ENCODE results near the gene FUOM. TPM values are rescaled to one million over a fixed set of nuclear protein-coding genes. Genes with fewer than 3 reads are reported as not detected.

Gene FUOM
- total and polyA plus RNA-seq, 2 of the 8 experiments (the other 6 are each of a cell fraction or from before 2014, with no cell fraction given) = 22.0 to 30.4 TPM

DNA sequence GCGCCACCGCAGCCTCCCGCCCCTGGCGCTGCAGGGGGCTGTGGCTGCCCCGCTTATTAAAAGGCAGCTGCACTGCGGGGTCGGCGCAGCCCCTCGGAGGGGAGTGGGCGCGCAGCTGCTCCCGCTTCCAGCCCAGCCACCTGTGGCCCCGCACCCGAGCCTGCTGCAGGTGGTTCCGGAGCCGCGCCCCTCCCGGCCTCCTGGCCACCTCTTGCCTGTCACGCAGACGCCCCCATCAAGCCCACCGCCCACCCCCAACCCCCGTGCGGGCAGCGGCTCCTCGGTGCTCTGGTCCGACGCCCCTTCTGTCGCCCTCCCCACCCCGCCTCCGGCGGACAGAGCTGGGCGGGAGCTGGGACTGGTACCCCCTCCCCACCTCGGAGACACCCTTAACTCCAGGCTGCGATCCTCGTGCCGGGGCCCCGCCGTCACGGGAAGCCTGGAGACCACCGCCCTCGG, 21.7 kb downstream of the FUOM start (continued):
- TF ChIP-seq RFX5 (IDR thresholded peaks at IDR 0.05; ENCODE audit: borderline replicate concordance, low read depth, low read length) (no peak), SP1 (IDR thresholded peaks at IDR 0.05; ENCODE audit: low read depth, low read length) (no peak), KDM5A (IDR thresholded peaks at IDR 0.05; ENCODE audit: low read length) (no peak)
